ENCODE measurements around the gene PLAGL2. TPM values are rescaled to one million over a fixed set of nuclear protein-coding genes. Genes with fewer than 3 reads are reported as not detected.

Gene PLAGL2
- total and polyA plus RNA-seq, 2 of the 4 experiments (the other 2 are of a cell fraction), result 2.9 to 7.7 TPM

GRCh38 chr20:32193996-32194395 lies 13.5 kb downstream of the PLAGL2 start:
- Histone ChIP-seq H4K8ac (ENCODE audit: low read depth in 2 of 2, low read length in 2 of 2) (no peak overlapping the region), H3K27me3 (ENCODE audit: control insufficient read depth, insufficient read depth, low read length) (no peaks in the 10 kb centered on the region), H3K4me1 (ENCODE audit: control insufficient read depth, insufficient read depth, low read length) (peaks cover 8% of the 10 kb centered on the region), H3K9me1 (ENCODE audit: insufficient read depth, low read length) (peaks cover 15% of the 10 kb centered on the region), H3K79me1 (ENCODE audit: low read depth in 1 of 2, low read length in 2 of 2) (peaks cover 13 to 47% of the 10 kb centered on the region in 2 experiments; a peak in 3 of 4 replicates), H3K23ac (ENCODE audit: low read depth, low read length) (no peak overlapping the region), H2BK5ac (ENCODE audit: low read depth, low read length, poor library complexity, severe bottlenecking) (no peak overlapping the region), H4K5ac (ENCODE audit: low read depth, low read length) (no peak overlapping the region), H3K27ac (ENCODE audit: insufficient read depth, low read length) (no peak overlapping the region), H4K91ac (ENCODE audit: insufficient read depth, low read depth, low read length) (no peak overlapping the region), H2BK15ac (ENCODE audit: low read depth, low read length) (no peak overlapping the region), H2AFZ (replicated peaks; ENCODE audit: low read length, poor library complexity) (no peak overlapping the region), H3K14ac (replicated peaks; ENCODE audit: low read depth, low read length) (no peak overlapping the region), H4K20me1 (ENCODE audit: insufficient read depth, low read length) (peaks cover 6% of the 10 kb centered on the region), H3K9ac (ENCODE audit: low read depth, low read length) (no peak overlapping the region), H3K36me3 (ENCODE audit: control insufficient read depth, insufficient read depth, low read length) (peaks cover 36% of the 10 kb centered on the region), H3K4me2 (ENCODE audit: low read depth, low read length) (no peak overlapping the region), H3K56ac (ENCODE audit: extremely low read depth, insufficient read depth, low read length) (no peak overlapping the region), H3K4me3 (ENCODE audit: insufficient read depth, low read depth, low read length) (no peak overlapping the region), H2BK120ac (ENCODE audit: low read depth, low read length) (no peak overlapping the region), H3K4ac (ENCODE audit: low read depth, low read length) (no peak overlapping the region), H2BK20ac (ENCODE audit: low read depth, low read length) (no peak overlapping the region), H3K18ac (ENCODE audit: low read depth, low read length) (no peak overlapping the region), H3K9me3 (ENCODE audit: control insufficient read depth, insufficient read depth, low read length) (no peaks in the 10 kb centered on the region), H2AK5ac (ENCODE audit: low read depth, low read length) (no peak overlapping the region), H2AK9ac (replicated peaks; ENCODE audit: low read depth, low read length, poor library complexity) (no peak overlapping the region)
- ChIA-PET CTCF (no interaction called here), POLR2A (ENCODE audit: unreplicated experiment) (no interaction called here)
- no CpG with 5 or more reads among the region's 6 CpGs for WGBS, 2 experiments (ENCODE audit: extremely low coverage in 2 of 2, insufficient read length in 1 of 2)
- intact Hi-C loops (cut with micrococcal nuclease) (no loop called here), in situ Hi-C loops (cut with MboI; ENCODE audit: low sequenced_read_pairs) (no loop called here), dilution Hi-C loops (cut with HindIII; ENCODE audit: low sequenced_read_pairs, unreplicated experiment) (no loop called here)
- DNase-seq (no peak), ATAC-seq (ENCODE audit: low read depth) (no peak)
- TF ChIP-seq MAFK (IDR thresholded peaks at IDR 0.05; ENCODE audit: low read depth, low read length) (no peak), CHD1 (IDR thresholded peaks at IDR 0.05; ENCODE audit: low read depth, low read length) (no peak), FOS (IDR thresholded peaks at IDR 0.05; ENCODE audit: low read depth, low read length) (no peak), SMC3 (IDR thresholded peaks at IDR 0.05; ENCODE audit: low read depth, low read length) (no peak), RAD21 (IDR thresholded peaks at IDR 0.05; ENCODE audit: low read length) (no peak), ELK1 (IDR thresholded peaks at IDR 0.05; ENCODE audit: borderline replicate concordance, low read depth, low read length) (no peak), MAZ (IDR thresholded peaks at IDR 0.05; ENCODE audit: borderline replicate concordance, low read depth, low read length) (no peak), RFX5 (IDR thresholded peaks at IDR 0.05; ENCODE audit: low read depth, low read length) (no peak), USF2 (IDR thresholded peaks at IDR 0.05; ENCODE audit: low read depth, low read length) (no peak), POLR2A (IDR thresholded peaks at IDR 0.05; ENCODE audit: low read depth, low read length) (no peak), RCOR1 (IDR thresholded peaks at IDR 0.05; ENCODE audit: insufficient replicate concordance, low read length) (no peak)
- no TSS peak for BruUV-seq (replicated peaks)

Measured in IMR-90 (cell line).